Nephron (organoid): ENCODE results near the gene SHH.

Source experiments
- H3K27ac Mint-ChIP-seq, 3 experiments: 2 replicates each; pipeline ENCODE4 v1.8.0; 2020; ENCODE audit warnings: mixed read lengths in 3 of 3, mild to moderate bottlenecking in 2 of 3, moderate library complexity in 1 of 3
- H3K27me3 Mint-ChIP-seq: 2 replicates; pipeline ENCODE4 v1.8.0; 2021; ENCODE audit warnings: low read depth, mild to moderate bottlenecking, moderate library complexity, mixed read lengths
- H3K36me3 Mint-ChIP-seq: 2 replicates; pipeline ENCODE4 v1.8.0; 2020; ENCODE audit warnings: low read depth, mixed read lengths
- H3K4me1 Mint-ChIP-seq: 2 replicates; pipeline ENCODE4 v1.8.0; 2020; ENCODE audit warnings: mixed read lengths
- H3K4me3 Mint-ChIP-seq, 3 experiments: 2 replicates each; pipeline ENCODE4 v1.8.0; 2020; ENCODE audit warnings: mild to moderate bottlenecking in 3 of 3, mixed read lengths in 3 of 3, moderate library complexity in 2 of 3
- H3K9me3 Mint-ChIP-seq: 2 replicates; pipeline ENCODE4 v1.8.0; 2020; ENCODE audit warnings: mixed read lengths
- TF ChIP-seq, protein P1 (sequence below), 3 experiments: fragments of 200-600 bp; sonication (generic); IDR thresholded peaks; one replicate each; pipeline ENCODE4 v1.5.0; 2021; ENCODE audit warnings: antibody characterized with exemption in 3 of 3; ENCODE audit not compliant: unreplicated experiment in 3 of 3

SHH gene

DNA sequence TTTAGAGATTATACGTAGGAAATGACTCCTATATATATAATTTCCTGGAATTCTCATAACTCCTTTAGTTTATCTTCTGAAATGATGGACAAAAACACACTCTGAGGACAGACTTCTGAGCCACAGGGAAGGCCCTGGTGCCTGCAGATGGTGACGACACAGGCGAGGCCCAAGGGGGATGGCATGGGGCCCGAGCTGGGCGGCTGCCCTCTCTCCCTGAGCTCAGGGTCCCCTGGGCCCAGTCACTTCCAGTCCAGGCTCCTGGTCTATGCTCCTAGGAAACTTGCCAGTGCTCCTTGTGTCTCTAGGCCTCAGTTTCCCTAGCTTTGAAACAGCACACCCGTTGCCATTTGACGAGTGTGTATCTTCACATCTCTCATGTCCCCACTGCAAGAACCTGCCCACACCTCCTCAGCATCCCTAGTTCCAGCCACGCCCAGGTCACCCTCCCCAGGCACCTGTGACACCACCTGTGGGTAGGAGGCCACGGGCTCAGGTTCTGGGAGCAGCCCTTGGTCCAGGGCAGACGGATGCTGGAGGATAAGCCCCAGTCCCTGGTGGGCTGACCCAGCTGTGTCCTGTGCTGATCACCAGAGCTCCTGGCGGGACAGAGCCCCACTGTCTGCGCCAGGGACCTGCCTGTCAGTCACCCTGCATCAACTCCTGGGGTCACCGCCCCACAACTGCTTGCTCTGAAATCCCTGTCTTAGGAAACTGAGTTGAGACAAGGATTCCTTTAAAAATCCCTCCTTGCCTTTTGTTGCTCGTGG lies 23.4 kb upstream of the SHH start:
- no peak overlapping the region for H3K4me3 Mint-ChIP-seq
- no peaks in the 10 kb centered on the region for H3K4me1 Mint-ChIP-seq
- TF ChIP-seq, protein P1, sequence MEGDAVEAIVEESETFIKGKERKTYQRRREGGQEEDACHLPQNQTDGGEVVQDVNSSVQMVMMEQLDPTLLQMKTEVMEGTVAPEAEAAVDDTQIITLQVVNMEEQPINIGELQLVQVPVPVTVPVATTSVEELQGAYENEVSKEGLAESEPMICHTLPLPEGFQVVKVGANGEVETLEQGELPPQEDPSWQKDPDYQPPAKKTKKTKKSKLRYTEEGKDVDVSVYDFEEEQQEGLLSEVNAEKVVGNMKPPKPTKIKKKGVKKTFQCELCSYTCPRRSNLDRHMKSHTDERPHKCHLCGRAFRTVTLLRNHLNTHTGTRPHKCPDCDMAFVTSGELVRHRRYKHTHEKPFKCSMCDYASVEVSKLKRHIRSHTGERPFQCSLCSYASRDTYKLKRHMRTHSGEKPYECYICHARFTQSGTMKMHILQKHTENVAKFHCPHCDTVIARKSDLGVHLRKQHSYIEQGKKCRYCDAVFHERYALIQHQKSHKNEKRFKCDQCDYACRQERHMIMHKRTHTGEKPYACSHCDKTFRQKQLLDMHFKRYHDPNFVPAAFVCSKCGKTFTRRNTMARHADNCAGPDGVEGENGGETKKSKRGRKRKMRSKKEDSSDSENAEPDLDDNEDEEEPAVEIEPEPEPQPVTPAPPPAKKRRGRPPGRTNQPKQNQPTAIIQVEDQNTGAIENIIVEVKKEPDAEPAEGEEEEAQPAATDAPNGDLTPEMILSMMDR (IDR thresholded peaks at IDR 0.05; ENCODE audit: unreplicated experiment in 3 of 3): no peak
- H3K27me3 Mint-ChIP-seq: peaks cover 20% of the 10 kb centered on the region
- no peak overlapping the region for H3K27ac Mint-ChIP-seq
- no peaks in the 10 kb centered on the region for H3K9me3 Mint-ChIP-seq
- no peaks in the 10 kb centered on the region for H3K36me3 Mint-ChIP-seq

DNA sequence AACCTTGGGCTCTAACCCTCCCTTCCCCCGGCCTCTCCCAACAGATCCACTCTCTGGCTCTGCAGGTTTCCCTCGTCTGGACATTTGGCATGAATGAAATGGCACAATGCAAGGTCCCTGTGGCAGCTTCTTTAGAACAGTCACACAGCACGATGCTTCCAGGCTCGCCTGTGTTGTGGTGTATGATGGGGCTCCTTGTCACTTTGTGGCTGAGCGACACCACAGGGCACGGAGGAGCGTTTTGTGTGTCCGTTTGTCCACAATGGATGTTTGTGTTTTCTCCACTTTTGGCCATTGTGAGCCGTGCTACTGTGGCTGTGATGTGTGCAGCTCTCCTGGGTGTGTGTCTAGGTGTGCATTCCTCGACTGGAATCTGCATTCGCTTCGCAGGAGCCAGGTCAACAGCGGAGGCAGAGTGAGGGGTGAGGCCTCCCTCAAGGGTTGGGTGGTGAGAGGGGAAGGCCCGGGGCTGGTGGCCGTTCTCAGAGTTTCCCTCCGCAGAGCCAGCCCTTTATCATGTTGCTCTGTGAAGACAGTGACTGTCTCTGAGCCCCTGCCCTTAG lies 22.3 kb upstream of the SHH start:
- Mint-ChIP-seq H3K4me3 (no peak overlapping the region), H3K27me3 (peaks cover 21% of the 10 kb centered on the region), H3K9me3 (no peaks in the 10 kb centered on the region), H3K36me3 (no peaks in the 10 kb centered on the region), H3K4me1 (no peaks in the 10 kb centered on the region), H3K27ac (no peak overlapping the region)
- TF ChIP-seq, protein P1 (IDR thresholded peaks at IDR 0.05; ENCODE audit: unreplicated experiment in 3 of 3): no peak

DNA sequence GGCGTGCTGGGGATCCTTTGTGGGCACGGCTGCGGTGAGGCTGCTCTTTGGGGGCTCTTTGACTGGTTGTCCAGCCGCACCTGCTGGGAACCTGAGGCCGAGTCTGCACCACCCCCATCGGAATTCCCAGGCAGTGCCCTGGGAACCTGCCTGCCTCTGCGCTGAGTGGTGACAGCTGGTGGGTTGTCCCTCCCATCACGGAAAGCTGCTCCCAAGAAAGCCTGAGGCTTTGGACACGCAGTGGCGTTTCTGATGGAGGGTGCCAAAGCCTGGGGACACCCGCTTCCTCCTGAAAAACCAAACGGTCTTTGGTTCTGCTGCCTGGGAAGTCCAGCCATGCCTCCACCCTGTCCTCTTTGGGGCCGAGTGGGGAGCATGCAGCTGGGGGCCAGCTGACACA lies 21.4 kb upstream of the SHH start:
- peaks cover 21% of the 10 kb centered on the region for H3K27me3 Mint-ChIP-seq
- TF ChIP-seq, protein P1 (IDR thresholded peaks at IDR 0.05; ENCODE audit: unreplicated experiment in 3 of 3): no peak
- H3K9me3 Mint-ChIP-seq: no peaks in the 10 kb centered on the region
- H3K4me3 Mint-ChIP-seq: no peak overlapping the region
- H3K36me3 Mint-ChIP-seq: no peaks in the 10 kb centered on the region
- H3K27ac Mint-ChIP-seq: no peak overlapping the region
- no peaks in the 10 kb centered on the region for H3K4me1 Mint-ChIP-seq

DNA sequence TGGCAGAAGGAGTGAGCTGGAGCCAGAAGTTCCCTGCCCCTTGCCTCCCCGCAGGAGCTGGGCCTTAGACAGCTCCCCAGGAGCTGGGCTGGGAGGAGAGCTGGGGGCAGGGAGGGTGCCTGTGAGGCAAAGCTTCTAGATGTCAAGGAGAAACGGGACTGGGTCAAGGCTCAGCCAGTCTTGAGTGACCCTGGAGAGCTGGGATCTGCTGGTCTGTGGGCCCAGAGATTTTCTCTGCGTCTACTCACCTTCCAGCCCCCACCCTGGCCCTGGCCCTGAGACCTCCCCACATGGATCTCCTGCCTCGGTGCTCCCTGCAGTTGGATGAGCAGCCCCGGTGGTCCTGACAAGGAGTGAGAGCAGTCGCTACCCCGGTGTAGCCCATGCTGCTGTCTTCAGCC lies 20.3 kb upstream of the SHH start:
- H3K9me3 Mint-ChIP-seq: no peaks in the 10 kb centered on the region
- H3K36me3 Mint-ChIP-seq: no peaks in the 10 kb centered on the region
- H3K4me3 Mint-ChIP-seq: no peak overlapping the region
- H3K27ac Mint-ChIP-seq: no peak overlapping the region
- TF ChIP-seq, protein P1 (IDR thresholded peaks at IDR 0.05; ENCODE audit: unreplicated experiment in 3 of 3): no peak
- H3K27me3 Mint-ChIP-seq: peaks cover 26% of the 10 kb centered on the region
- H3K4me1 Mint-ChIP-seq: no peaks in the 10 kb centered on the region

DNA sequence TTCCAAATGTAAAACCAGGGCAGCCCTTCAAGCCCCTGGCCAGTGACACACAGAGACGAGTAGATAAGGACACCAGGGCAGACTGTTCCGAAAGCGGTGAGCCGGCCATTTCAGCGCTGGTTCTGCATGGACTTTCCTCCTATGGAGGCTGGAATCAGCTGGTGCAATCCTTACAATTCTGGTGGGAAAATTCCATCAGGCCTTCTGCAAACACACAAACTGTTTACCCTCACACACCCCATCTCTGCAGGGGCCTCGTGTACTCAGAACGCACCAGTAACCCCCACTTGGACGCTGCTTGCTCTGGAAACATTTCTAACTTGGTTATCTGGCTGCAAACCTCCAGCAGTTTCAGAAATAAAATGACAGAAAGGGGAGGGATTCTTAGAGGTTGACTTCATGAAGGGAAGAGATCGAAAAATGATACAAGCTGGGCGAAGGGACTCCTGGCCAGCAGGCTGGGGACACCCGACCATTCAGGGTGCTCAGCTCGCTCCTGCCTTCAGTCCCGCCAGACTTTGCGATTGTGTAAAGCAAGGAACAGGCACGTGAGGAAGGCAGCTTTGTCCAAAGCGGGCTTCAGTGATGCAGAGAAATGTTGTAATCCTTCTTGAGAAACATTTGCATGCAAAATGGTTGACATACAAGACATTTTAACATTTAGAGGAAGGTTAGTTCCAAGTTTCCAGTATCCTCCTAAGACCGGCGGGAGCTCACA lies 19.7 kb upstream of the SHH start:
- H3K36me3 Mint-ChIP-seq: no peaks in the 10 kb centered on the region
- no peaks in the 10 kb centered on the region for H3K9me3 Mint-ChIP-seq
- H3K4me1 Mint-ChIP-seq: no peaks in the 10 kb centered on the region
- H3K27me3 Mint-ChIP-seq: peaks cover 27% of the 10 kb centered on the region
- TF ChIP-seq, protein P1 (IDR thresholded peaks at IDR 0.05; ENCODE audit: unreplicated experiment in 3 of 3): no peak
- no peak overlapping the region for H3K4me3 Mint-ChIP-seq
- H3K27ac Mint-ChIP-seq: no peak overlapping the region
